ENCODE data around the gene DISP2.
A peak's percentile ranks its signal among the peaks of the same experiment; 100 is the strongest.

Gene DISP2

GRCh38 chr15:40327457-40327856 lies 30.6 kb upstream of the DISP2 start:
- peak; percentile 11 for DNase-seq

GRCh38 chr15:40328176-40328575 lies 29.8 kb upstream of the DISP2 start:
- DNase-seq: no peak

- no peak for DNase-seq
Observed at GRCh38 chr15:40328751-40329150, 29.3 kb upstream of the DISP2 start.

GRCh38 chr15:40329804-40330203 lies 28.2 kb upstream of the DISP2 start:
- no peak for DNase-seq

- peak; percentile 22 for DNase-seq
Observed at GRCh38 chr15:40330368-40330836, 27.6 kb upstream of the DISP2 start.

- no peak for DNase-seq
Observed at GRCh38 chr15:40331026-40331425, 27.0 kb upstream of the DISP2 start.

- DNase-seq: no peak
Observed at GRCh38 chr15:40331637-40332036, 26.4 kb upstream of the DISP2 start.

- DNase-seq: no peak
Observed at GRCh38 chr15:40332113-40332781, 25.8 kb upstream of the DISP2 start.

- peak; percentile 75 for DNase-seq
Observed at GRCh38 chr15:40333922-40334492, 24.0 kb upstream of the DISP2 start.

- no peak for DNase-seq
Observed at GRCh38 chr15:40334541-40334940, 23.5 kb upstream of the DISP2 start.

- DNase-seq: no peak
Observed at GRCh38 chr15:40334941-40335795, 22.9 kb upstream of the DISP2 start.

- no peak for DNase-seq
Observed at GRCh38 chr15:40335938-40336743, 21.9 kb upstream of the DISP2 start.

- DNase-seq: peak; percentile 47
Observed at GRCh38 chr15:40336744-40337122, 21.3 kb upstream of the DISP2 start.

GRCh38 chr15:40337597-40337996 lies 20.4 kb upstream of the DISP2 start:
- DNase-seq: no peak

- peak; percentile 80 for DNase-seq
Observed at GRCh38 chr15:40338041-40338657, 19.9 kb upstream of the DISP2 start.

GRCh38 chr15:40338921-40339620 lies 18.9 kb upstream of the DISP2 start:
- DNase-seq: no peak

- no peak for DNase-seq
Observed at GRCh38 chr15:40339621-40339945, 18.4 kb upstream of the DISP2 start.

- no peak for DNase-seq
Observed at GRCh38 chr15:40340038-40340739, 17.8 kb upstream of the DISP2 start.

GRCh38 chr15:40340740-40341400 lies 17.1 kb upstream of the DISP2 start, which contains the start of gene CCDC9B:
Gene CCDC9B (minus strand): TSS chr15:40340939. CDS start chr15:40340819, 120 bp downstream.
- DNase-seq: peak; percentile 36
